ENCODE results near the gene TMEM72. TPM values are rescaled to one million over a fixed set of nuclear protein-coding genes. Genes with fewer than 3 reads are reported as not detected.
A peak's percentile ranks its signal among the peaks of the same experiment; 100 is the strongest.

TMEM72 gene
- total RNA-seq, 2 experiments from 2014 or later: not detected

DNA sequence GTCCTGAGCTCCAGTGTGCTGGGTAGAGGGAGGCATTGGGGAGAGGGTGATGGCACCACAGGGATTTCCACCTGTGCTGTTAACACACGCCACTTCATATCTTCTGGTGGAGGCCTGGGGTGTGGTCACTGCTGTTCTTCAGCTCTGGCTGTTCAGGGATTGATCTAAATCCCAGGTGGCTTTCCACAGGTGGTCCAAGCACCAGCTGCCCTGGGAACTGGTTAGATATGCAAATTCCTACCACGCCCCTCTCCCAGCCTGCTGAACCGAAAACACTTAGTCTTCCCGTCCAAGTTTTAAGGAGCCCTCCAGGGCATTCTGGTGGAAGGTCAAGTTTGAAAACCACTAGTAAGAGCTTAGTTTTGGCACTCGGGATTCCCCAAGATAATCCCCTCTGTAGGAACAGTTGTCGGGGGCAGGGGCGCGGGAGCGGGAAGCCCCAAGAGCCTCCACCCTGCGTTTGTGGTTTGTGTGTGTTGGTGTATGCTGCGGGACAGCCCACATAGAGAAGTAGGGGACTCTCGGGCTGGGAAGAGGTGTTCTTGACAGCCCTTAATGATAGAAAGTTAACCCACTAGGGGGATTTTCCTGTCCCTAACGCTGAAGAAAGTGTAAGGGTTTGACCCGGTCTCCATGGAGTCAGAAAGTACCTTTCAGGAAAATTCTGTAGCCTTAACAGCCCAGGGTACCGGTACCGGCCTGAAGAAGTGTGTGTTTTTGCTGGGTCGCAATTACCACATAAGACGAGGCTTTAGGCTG is 62.4 kb downstream of the TMEM72 start:
- DNase-seq (no peak), ATAC-seq (no peak)
- Mint-ChIP-seq H3K36me3 (ENCODE audit: low read depth) (no peaks in the 10 kb centered on the region), H3K9me3 (ENCODE audit: low read depth) (no peaks in the 10 kb centered on the region), H3K27me3 (no peaks in the 10 kb centered on the region), H3K4me1 (peaks cover 15% of the 10 kb centered on the region), H3K27ac (no peak overlapping the region), H3K4me3 (no peak overlapping the region)
- CTCF ChIA-PET: interaction anchor here (0.5 to 2.6 kb wide), 2 partner anchors 41 to 53 kb away, joined by 3 to 17 read pairs; no protein-coding TSS in a partner anchor
- POLR2A ChIA-PET: no interaction called here
- intact Hi-C loops (cut with DNase I, micrococcal nuclease): loop anchor here in 1 of 2 experiments (2.0 kb wide), 1 partner anchor 15 kb away; the partner anchor contains the start of gene RASSF4

DNA sequence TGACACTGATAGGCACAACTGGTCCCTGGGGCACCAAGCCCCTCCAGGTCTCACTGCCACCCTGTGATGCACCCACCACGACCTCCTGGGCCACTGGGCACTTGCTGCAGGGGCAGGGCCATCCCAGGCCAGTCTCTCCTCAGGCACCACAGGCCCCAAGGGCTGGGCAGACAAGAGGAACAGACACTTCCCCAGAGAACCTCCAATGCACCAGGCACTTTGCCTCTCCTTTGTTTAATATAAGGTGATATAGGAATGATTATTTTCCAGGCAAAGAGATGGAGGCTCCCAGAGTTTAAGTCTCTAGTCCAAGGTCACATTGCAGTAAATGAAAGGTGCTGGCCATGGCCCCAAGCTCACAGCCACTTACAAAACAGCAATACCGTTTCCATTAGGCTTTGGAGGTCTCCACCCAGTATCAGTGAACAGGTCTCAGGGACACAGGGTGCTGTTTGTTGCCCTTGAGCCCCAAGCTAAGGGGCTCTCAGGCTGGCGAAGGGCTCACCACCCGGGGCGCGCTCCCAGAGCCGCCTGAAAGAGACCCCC is 63.0 kb downstream of the TMEM72 start:
- no peak overlapping the region for H3K27ac Mint-ChIP-seq
- ATAC-seq: no peak
- H3K36me3 Mint-ChIP-seq (ENCODE audit: low read depth): no peaks in the 10 kb centered on the region
- intact Hi-C loops (cut with DNase I, micrococcal nuclease): loop anchor here in 1 of 2 experiments (2.0 kb wide), 1 partner anchor 15 kb away; the partner anchor contains the start of gene RASSF4
- ChIA-PET POLR2A (no interaction called here), CTCF (interaction anchor here (2.6 kb wide), 1 partner anchor 41 kb away, joined by 17 read pairs; no protein-coding TSS in a partner anchor)
- H3K9me3 Mint-ChIP-seq (ENCODE audit: low read depth): no peaks in the 10 kb centered on the region
- peaks cover 10% of the 10 kb centered on the region for H3K4me1 Mint-ChIP-seq
- peak overlapping the region; percentile 49 for H3K4me3 Mint-ChIP-seq
- no peaks in the 10 kb centered on the region for H3K27me3 Mint-ChIP-seq
- DNase-seq: no peak

DNA sequence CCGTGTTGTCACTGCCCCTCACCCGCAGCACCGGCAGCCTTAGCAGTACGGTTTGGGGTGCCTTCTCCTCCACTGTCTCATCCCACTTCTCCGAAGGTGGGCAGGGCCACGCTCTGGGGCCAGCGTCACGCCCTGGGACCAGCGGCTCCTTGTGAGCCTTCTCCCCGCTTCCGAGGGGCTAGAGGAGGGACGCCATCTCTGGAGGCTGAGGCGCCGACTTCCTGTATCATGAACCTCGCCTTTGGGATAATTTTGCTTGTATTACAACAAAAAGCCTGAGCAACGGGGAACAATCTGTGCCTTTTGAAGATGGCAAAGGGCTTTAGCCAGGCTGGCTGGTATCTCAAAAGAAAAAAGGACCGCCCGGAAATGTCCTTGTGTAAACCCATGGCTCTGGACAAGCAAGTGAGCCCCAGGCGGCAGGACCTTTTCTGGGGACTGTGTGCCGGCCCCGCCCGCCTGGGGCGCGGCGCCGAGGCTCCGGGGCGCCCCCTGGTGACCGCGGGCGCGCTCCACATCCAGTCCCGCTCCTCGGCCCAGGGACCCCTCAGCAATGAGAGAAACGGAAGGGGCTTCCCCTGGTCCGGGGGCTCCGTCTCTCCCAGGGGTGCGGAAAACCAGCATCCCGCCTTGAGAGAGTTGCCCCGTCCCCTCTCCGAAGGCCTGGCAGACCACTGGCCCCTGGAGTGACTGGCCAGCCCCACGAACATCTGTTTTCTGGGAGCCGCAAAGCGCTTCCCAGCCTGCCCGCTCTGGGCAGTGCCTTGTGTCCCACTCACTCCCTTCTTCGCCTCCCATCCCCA is 63.7 kb downstream of the TMEM72 start:
- intact Hi-C loops (cut with DNase I, micrococcal nuclease): loop anchor here (1.0 to 2.0 kb wide), 4 partner anchors 16 to 43 kb away; partner anchors contain the start of genes RASSF4 (in 2 of the 2) and ZNF22 (in 1 of the 2)
- Mint-ChIP-seq H3K4me1 (peaks cover 9% of the 10 kb centered on the region), H3K27me3 (no peaks in the 10 kb centered on the region), H3K36me3 (ENCODE audit: low read depth) (no peaks in the 10 kb centered on the region), H3K27ac (no peak overlapping the region), H3K4me3 (peak overlapping the region; percentile 49), H3K9me3 (ENCODE audit: low read depth) (no peaks in the 10 kb centered on the region)
- CTCF ChIA-PET: interaction anchor here (0.9 to 2.6 kb wide), 3 partner anchors 25 to 42 kb away, joined by 4 to 23 read pairs (median 17); no protein-coding TSS in a partner anchor
- DNase-seq (peak; percentile 78), ATAC-seq (peak; percentile 93)
- POLR2A ChIA-PET: no interaction called here

DNA sequence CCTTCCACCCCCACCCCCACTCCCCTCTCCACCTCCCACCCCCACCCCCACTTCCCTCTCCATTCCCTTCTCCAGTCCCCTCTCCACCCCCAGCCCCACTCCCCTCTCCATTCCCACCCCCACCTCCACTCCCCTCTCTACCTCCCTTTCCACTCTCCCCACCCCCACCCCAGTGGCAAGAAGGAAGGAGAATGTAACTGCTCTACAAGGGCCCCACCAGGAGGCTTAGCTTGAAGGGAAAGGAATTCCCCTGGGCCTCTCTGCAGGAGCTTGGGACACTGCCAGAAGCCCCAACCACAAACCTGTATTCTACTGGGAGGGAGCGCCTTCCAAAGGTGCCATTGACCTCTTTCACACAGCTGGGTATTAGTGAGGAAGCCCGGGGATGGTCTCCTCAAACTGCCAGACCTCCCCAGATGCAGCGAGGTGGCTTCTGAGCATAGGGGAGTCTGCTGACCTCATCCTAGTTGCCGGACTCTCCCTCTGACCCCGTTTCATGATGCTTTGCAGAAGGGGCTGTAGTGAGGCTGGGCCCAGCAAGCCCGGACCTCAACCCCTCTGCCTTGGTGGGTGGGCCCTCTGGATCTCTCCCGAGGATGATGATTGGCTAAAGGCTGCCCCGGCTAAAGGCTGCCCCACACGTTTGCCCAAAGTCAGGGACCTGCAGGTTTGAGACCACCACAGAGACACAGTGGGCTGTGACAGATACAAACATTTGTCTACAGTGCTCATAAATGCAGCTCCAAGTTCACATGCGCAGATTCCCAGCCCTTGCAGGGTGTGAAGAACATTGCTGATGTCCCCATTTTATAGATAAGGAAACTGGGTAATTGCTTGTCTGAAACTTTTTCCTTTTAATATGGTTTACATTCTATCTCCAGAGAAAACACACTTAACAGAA is 64.5 kb downstream of the TMEM72 start:
- Mint-ChIP-seq H3K36me3 (ENCODE audit: low read depth) (no peaks in the 10 kb centered on the region), H3K4me3 (no peak overlapping the region), H3K4me1 (peaks cover 9% of the 10 kb centered on the region), H3K27ac (no peak overlapping the region), H3K27me3 (no peaks in the 10 kb centered on the region), H3K9me3 (ENCODE audit: low read depth) (no peaks in the 10 kb centered on the region)
- DNase-seq (peak; percentile 44), ATAC-seq (no peak)
- POLR2A ChIA-PET: no interaction called here
- intact Hi-C loops (cut with DNase I, micrococcal nuclease): loop anchor here (1.0 to 2.0 kb wide), 4 partner anchors 16 to 43 kb away; partner anchors contain the start of genes RASSF4 (in 2 of the 2) and ZNF22 (in 1 of the 2)
- CTCF ChIA-PET: interaction anchor here (0.9 to 2.4 kb wide), 4 partner anchors 10 to 42 kb away, joined by 3 to 23 read pairs (median 4); no protein-coding TSS in a partner anchor

DNA sequence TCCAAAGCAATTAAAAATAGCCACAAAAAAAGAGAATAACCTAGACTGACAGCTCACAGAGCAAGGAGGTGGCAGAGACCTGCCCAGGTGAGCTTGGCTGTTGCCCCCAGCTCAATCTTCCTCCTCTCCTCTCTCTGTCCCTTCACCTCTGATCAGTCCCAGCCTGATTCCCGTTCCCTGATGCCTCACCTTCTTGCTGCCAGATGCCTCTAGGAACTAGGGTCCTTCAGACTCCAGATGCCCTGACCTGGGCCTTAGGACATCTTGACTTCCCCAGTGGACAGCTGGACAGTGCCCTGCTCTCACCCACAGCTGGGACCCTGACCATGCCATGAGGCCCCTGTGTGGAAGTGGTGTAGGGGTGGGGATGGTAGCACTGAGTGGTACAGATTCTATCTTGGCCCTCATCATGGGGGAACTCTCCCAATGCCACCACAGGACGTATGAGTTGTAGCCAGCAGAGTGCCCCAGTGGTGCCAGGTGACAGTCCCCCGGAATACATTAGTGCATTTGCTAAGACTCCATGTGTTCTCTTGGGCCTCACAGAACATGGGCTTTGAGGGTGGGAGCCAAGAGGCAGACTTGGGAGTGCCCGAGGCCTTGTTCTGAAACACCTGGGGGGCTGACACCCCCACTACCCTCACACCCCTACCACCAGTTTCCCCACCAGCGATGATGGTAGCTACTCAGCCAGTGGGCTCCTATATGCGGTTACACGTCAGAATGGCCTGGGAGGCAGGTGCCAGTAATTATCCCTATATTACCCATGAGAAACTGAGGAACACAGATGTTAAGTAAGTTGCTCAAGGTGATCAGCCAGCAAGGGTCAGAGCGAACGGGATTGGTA is 65.4 kb downstream of the TMEM72 start:
- Mint-ChIP-seq H3K4me3 (no peak overlapping the region), H3K36me3 (ENCODE audit: low read depth) (no peaks in the 10 kb centered on the region), H3K9me3 (ENCODE audit: low read depth) (no peaks in the 10 kb centered on the region), H3K27me3 (no peaks in the 10 kb centered on the region), H3K4me1 (peaks cover 9% of the 10 kb centered on the region), H3K27ac (no peak overlapping the region)
- ChIA-PET POLR2A (no interaction called here), CTCF (interaction anchor here (0.9 to 2.4 kb wide), 3 partner anchors 11 to 43 kb away, joined by 3 to 23 read pairs (median 5); no protein-coding TSS in a partner anchor)
- no peak for ATAC-seq
- no peak for DNase-seq
- intact Hi-C loops (cut with DNase I, micrococcal nuclease): no loop called here

DNA sequence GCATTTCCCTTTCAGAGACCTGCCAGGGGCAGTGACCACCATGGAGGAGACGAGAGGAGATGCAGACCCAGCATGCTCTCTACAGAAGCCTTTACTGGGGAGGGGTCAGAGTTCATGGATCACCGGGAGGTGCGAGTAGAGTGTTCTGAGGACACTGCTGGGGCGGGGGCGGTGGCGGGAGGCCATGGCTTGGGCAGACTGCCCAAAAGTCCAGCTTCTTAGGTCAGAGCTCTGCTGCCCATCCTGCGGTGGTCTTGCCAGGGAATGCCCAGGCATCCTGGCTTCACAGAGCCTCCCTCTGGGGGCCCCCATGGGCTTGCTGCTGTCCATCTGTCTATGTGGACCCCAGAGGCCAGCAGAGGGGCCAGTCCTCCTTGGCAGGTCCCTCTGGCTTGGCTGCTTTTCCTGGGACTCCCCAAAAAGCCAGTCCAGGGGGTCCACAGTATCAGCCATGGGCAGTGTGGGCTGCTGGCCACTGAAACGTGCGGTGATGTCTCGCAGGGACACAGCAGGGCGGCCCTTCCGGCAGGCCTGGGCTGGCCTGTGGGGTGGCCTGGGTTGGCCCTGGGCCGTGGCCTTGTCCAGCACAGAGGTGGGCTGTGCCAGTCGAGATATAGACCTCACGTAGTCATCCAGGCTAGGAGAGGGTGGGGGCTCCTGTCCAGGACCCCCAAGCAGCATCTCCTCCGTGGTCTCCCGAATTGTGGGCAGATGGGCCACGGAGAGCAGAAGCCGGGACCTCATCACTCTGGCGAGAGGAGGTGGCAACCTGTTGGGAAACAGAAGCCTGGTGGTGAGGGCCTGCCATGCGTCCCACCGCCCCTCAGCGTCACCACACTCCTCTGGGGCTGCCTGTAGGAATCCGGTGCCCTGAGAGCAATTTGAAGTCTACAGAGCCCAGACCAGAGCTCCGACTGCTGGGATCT is 66.4 kb downstream of the TMEM72 start:
- DNase-seq (no peak), ATAC-seq (no peak)
- H3K27ac Mint-ChIP-seq: no peak overlapping the region
- no peak overlapping the region for H3K4me3 Mint-ChIP-seq
- intact Hi-C loops (cut with DNase I, micrococcal nuclease): no loop called here
- ChIA-PET CTCF (interaction anchor here (1.4 to 2.4 kb wide), 3 partner anchors 35 to 45 kb away, joined by 3 to 23 read pairs (median 11); no protein-coding TSS in a partner anchor), POLR2A (no interaction called here)
- peaks cover 9% of the 10 kb centered on the region for H3K4me1 Mint-ChIP-seq
- H3K36me3 Mint-ChIP-seq (ENCODE audit: low read depth): no peaks in the 10 kb centered on the region
- H3K27me3 Mint-ChIP-seq: no peaks in the 10 kb centered on the region
- no peaks in the 10 kb centered on the region for H3K9me3 Mint-ChIP-seq (ENCODE audit: low read depth)

DNA sequence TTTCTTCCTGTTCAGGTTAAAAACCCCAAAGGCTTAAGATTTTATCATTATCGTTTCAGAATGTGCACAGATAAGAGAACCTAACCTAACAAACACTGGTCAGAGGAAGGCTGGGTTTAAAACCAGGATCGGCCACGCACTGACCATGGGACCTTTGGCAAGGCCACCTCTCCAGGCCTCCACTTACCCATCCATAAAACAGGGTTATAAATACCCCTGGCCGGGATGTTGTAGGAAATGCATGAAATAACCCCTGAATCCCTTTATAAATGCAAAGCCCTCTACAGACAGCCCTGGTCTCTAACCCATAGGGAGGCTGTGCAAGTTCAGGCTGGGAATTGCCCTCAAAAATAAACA is 67.1 kb downstream of the TMEM72 start:
- intact Hi-C loops (cut with DNase I, micrococcal nuclease): no loop called here
- H3K36me3 Mint-ChIP-seq (ENCODE audit: low read depth): no peaks in the 10 kb centered on the region
- no peaks in the 10 kb centered on the region for H3K9me3 Mint-ChIP-seq (ENCODE audit: low read depth)
- H3K4me1 Mint-ChIP-seq: peaks cover 9% of the 10 kb centered on the region
- ChIA-PET POLR2A (no interaction called here), CTCF (interaction anchor here (1.4 to 2.0 kb wide), 2 partner anchors 35 to 45 kb away, joined by 3 to 11 read pairs; no protein-coding TSS in a partner anchor)
- ATAC-seq (no peak), DNase-seq (no peak)
- peak overlapping the region; percentile 33 for H3K27ac Mint-ChIP-seq
- H3K27me3 Mint-ChIP-seq: no peaks in the 10 kb centered on the region
- H3K4me3 Mint-ChIP-seq: no peak overlapping the region

DNA sequence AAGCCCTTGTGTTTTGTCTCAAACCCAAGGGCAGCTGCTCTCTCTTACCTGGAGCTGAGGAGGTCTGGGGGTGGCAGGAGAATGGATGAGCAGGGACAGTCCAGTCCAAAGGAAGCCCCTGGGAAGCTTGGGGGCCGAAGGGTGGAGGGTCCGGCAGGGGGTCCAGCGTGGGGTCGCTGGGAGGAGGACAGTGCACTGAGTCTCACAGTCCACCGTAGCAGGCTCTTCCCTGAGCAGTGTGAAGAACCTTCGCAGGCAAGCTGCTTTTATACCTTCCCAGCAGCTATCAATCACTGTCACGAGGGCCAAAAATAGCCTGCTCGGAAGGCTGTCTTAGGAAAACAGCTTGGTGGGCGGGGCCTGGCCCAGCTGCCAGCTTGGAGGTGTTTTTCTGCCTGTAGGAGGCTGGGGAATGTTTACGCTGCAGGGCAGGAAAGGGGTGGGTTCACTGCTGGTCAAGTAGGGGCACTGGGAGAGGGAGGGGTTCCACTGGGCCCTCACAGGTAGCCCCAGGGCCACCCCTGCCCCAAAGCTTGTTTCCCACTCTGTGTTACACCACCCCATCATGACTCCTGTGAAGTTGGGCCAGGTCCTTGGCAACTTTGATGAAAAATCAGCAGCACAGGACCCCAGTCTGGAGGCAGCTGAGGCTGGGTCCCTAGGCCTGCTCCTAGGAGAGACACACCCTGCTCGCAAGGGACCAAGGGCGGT is 67.6 kb downstream of the TMEM72 start, which contains the start of gene DEPP1:
TSS of gene DEPP1 (minus strand) at position 240 of the 711 bp plus-strand sequence. CDS start 779 bp downstream, outside the sequence.
- Mint-ChIP-seq H3K27me3 (no peaks in the 10 kb centered on the region), H3K27ac (peak within 1 kb of the TSS; percentile 33), H3K4me1 (peaks cover 5% of the 10 kb centered on the region), H3K36me3 (ENCODE audit: low read depth) (no peaks in the 10 kb centered on the region), H3K4me3 (no peak within 1 kb of the TSS), H3K9me3 (ENCODE audit: low read depth) (no peaks in the 10 kb centered on the region)
- intact Hi-C loops (cut with DNase I, micrococcal nuclease): no loop called here
- ATAC-seq (peak; percentile 42), DNase-seq (peak; percentile 63)
- ChIA-PET CTCF (interaction anchor here (0.6 to 2.0 kb wide), 3 partner anchors 26 to 46 kb away, joined by 3 to 11 read pairs (median 3); no protein-coding TSS in a partner anchor), POLR2A (no interaction called here)

Measured in activated CD4-positive, alpha-beta T cell treated with anti-CD3 and anti-CD28 coated beads for 36 hours (primary cell).